IMR-90 (cell line): Measurements from ENCODE around the gene KRT27. TPM values are rescaled to one million over a fixed set of nuclear protein-coding genes. Genes with fewer than 3 reads are reported as not detected.

Source experiments
- ATAC-seq: fragments of 200-7000 bp; cut with Tn5 transposase; 2 replicates; pipeline ENCODE4 v1.9.1; 2020; ENCODE audit warnings: low read depth, mild to moderate bottlenecking, moderate library complexity
- BruUV-seq: library from RNA; stranded (reverse); fragments of 400-500 nt; replicated peaks from 2 replicates; lab custom pipeline; 2021; lab: Mats Ljungman, UMichigan
- CTCF ChIA-PET: fragments of 300-600 bp; formaldehyde crosslinking; extraction: SDS; loops from one replicate; lab custom pipeline; 2021; ENCODE audit warnings: antibody characterized with exemption; lab: Yijun Ruan, JAX
- POLR2A ChIA-PET: fragments of 300-600 bp; sonication (Branson Sonifier 250); formaldehyde crosslinking; loops from one replicate; lab custom pipeline; 2022; ENCODE audit warnings: antibody characterized with exemption; ENCODE audit not compliant: unreplicated experiment; lab: Charles Lee
- DNase-seq: peaks from one replicate; pipeline ENCODE4 v3.0.0; 2013
- H2AFZ ChIP-seq: replicated peaks from 2 replicates; pipeline ENCODE3; 2013; ENCODE audit warnings: low read length, mild to moderate bottlenecking; ENCODE audit not compliant: poor library complexity
- H2AK5ac ChIP-seq: 2 replicates; pipeline ENCODE4 v1.6.1; 2013; ENCODE audit warnings: low read depth, low read length, inconsistent platforms
- H2AK9ac ChIP-seq: replicated peaks from 2 replicates; pipeline ENCODE3; 2013; ENCODE audit warnings: mild to moderate bottlenecking, low read depth, low read length, moderate library complexity; ENCODE audit not compliant: poor library complexity
- H2BK120ac ChIP-seq: 2 replicates; pipeline ENCODE4 v1.6.1; 2013; ENCODE audit warnings: low read depth, low read length, inconsistent platforms
- H2BK15ac ChIP-seq: 3 replicates; pipeline ENCODE4 v1.6.1; 2013; ENCODE audit warnings: low read depth, low read length, inconsistent platforms
- H2BK20ac ChIP-seq: 2 replicates; pipeline ENCODE4 v1.6.1; 2013; ENCODE audit warnings: low read depth, mild to moderate bottlenecking, inconsistent platforms, low read length, moderate library complexity
- H2BK5ac ChIP-seq: 2 replicates; pipeline ENCODE4 v1.6.1; 2013; ENCODE audit warnings: mild to moderate bottlenecking, low read depth, low read length, inconsistent platforms; ENCODE audit not compliant: poor library complexity, severe bottlenecking
- H3K14ac ChIP-seq: replicated peaks from 2 replicates; pipeline ENCODE4 v1.6.1; 2013; ENCODE audit warnings: low read depth, low read length, inconsistent platforms
- H3K18ac ChIP-seq: 2 replicates; pipeline ENCODE4 v1.6.1; 2013; ENCODE audit warnings: low read depth, low read length, control low read depth
- H3K23ac ChIP-seq: 2 replicates; pipeline ENCODE4 v1.6.1; 2013; ENCODE audit warnings: low read depth, low read length, inconsistent platforms
- H3K27ac ChIP-seq: 2 replicates; pipeline ENCODE4 v1.5.1; 2013; ENCODE audit warnings: mild to moderate bottlenecking, control low read depth, low read length; ENCODE audit not compliant: insufficient read depth
- H3K27me3 ChIP-seq: 2 replicates; pipeline ENCODE4 v1.6.1; 2013; ENCODE audit warnings: low read length; ENCODE audit not compliant: control insufficient read depth, insufficient read depth
- H3K36me3 ChIP-seq: 2 replicates; pipeline ENCODE4 v1.6.1; 2013; ENCODE audit warnings: low read length, mixed read lengths; ENCODE audit not compliant: control insufficient read depth, insufficient read depth
- H3K4ac ChIP-seq: 2 replicates; pipeline ENCODE4 v1.6.1; 2013; ENCODE audit warnings: low read depth, low read length, inconsistent platforms
- H3K4me1 ChIP-seq: 2 replicates; pipeline ENCODE4 v1.6.1; 2013; ENCODE audit warnings: low read length, mixed read lengths; ENCODE audit not compliant: control insufficient read depth, insufficient read depth
- H3K4me2 ChIP-seq: 2 replicates; pipeline ENCODE4 v1.6.1; 2013; ENCODE audit warnings: low read depth, mild to moderate bottlenecking, control low read depth, low read length, moderate library complexity
- H3K4me3 ChIP-seq: 2 replicates; pipeline ENCODE4 v1.5.1; 2013; ENCODE audit warnings: low read depth, mild to moderate bottlenecking, control low read depth, low read length, moderate library complexity; ENCODE audit not compliant: insufficient read depth
- H3K56ac ChIP-seq: 2 replicates; pipeline ENCODE4 v1.6.1; 2013; ENCODE audit warnings: low read length, inconsistent platforms; ENCODE audit not compliant: insufficient read depth; ENCODE audit errors: extremely low read depth
- H3K79me1 ChIP-seq, 2 experiments: 2 replicates each; pipeline ENCODE4 v1.6.1; 2013; ENCODE audit warnings: low read length in 2 of 2, inconsistent platforms in 1 of 2, low read depth in 1 of 2
- H3K9ac ChIP-seq: 2 replicates; pipeline ENCODE4 v1.6.1; 2013; ENCODE audit warnings: low read depth, low read length, control low read depth
- H3K9me1 ChIP-seq: 2 replicates; pipeline ENCODE4 v1.6.1; 2013; ENCODE audit warnings: low read length, inconsistent platforms; ENCODE audit not compliant: insufficient read depth
- H3K9me3 ChIP-seq: 2 replicates; pipeline ENCODE4 v1.6.1; 2013; ENCODE audit warnings: low read length; ENCODE audit not compliant: control insufficient read depth, insufficient read depth
- H4K20me1 ChIP-seq: 2 replicates; pipeline ENCODE4 v1.6.1; 2013; ENCODE audit warnings: low read length, inconsistent platforms; ENCODE audit not compliant: insufficient read depth
- H4K5ac ChIP-seq: 2 replicates; pipeline ENCODE4 v1.6.1; 2013; ENCODE audit warnings: mild to moderate bottlenecking, low read depth, low read length, control low read depth
- H4K8ac ChIP-seq, 2 experiments: 2 replicates each; pipeline ENCODE4 v1.6.1; 2013; ENCODE audit warnings: low read depth in 2 of 2, low read length in 2 of 2, control low read depth in 1 of 2, inconsistent platforms in 1 of 2
- H4K91ac ChIP-seq: 2 replicates; pipeline ENCODE4 v1.6.1; 2013; ENCODE audit warnings: low read depth, low read length, inconsistent platforms; ENCODE audit not compliant: insufficient read depth
- FOS ChIP-seq: fragments of 150-350 bp; IDR thresholded peaks from 2 replicates; pipeline ENCODE4 v1.6.1; 2016; ENCODE audit warnings: low read depth, low read length
- MAFK ChIP-seq: IDR thresholded peaks from 2 replicates; pipeline ENCODE4 v1.6.1; 2012; ENCODE audit warnings: low read depth, low read length, improper control_type of control experiment
- MAZ ChIP-seq: IDR thresholded peaks from 2 replicates; pipeline ENCODE4 v1.6.1; 2012; ENCODE audit warnings: low read depth, mild to moderate bottlenecking, low read length, improper control_type of control experiment, moderate library complexity, borderline replicate concordance
- MXI1 ChIP-seq: IDR thresholded peaks from 2 replicates; pipeline ENCODE4 v1.6.1; 2012; ENCODE audit warnings: low read depth, mild to moderate bottlenecking, low read length, moderate library complexity, borderline replicate concordance
- POLR2A ChIP-seq: IDR thresholded peaks from 2 replicates; pipeline ENCODE4 v1.6.1; 2012; ENCODE audit warnings: mild to moderate bottlenecking, low read depth, low read length
- RAD21 ChIP-seq: IDR thresholded peaks from 2 replicates; pipeline ENCODE4 v1.6.1; 2012; ENCODE audit warnings: low read length, improper control_type of control experiment
- RCOR1 ChIP-seq: IDR thresholded peaks from 2 replicates; pipeline ENCODE4 v1.6.1; 2012; ENCODE audit warnings: mild to moderate bottlenecking, low read length, improper control_type of control experiment; ENCODE audit not compliant: insufficient replicate concordance
- RFX5 ChIP-seq: IDR thresholded peaks from 2 replicates; pipeline ENCODE4 v1.8.0; 2012; ENCODE audit warnings: low read depth, mild to moderate bottlenecking, low read length, moderate library complexity
- SMC3 ChIP-seq: fragments of 150-350 bp; IDR thresholded peaks from 2 replicates; pipeline ENCODE4 v1.6.1; 2016; ENCODE audit warnings: low read depth, mild to moderate bottlenecking, antibody characterized with exemption, low read length, moderate library complexity
- WGBS, 2 experiments: methylation state at CpG; one replicate each; pipeline versions ENCODE4 v1.1.5 to v1.1.7; 2013; ENCODE audit warnings: missing lambda C conversion rate in 2 of 2; ENCODE audit not compliant: insufficient read length in 1 of 2; ENCODE audit errors: extremely low coverage in 2 of 2; 5-methylcytosine and 5-hydroxymethylcytosine counted together
- dilution Hi-C: fragments of 300-500 bp; cut with HindIII; formaldehyde crosslinking; loops from one replicate; pipeline ENCODE4 v1.14.3; 2018; ENCODE audit warnings: low sequenced_read_pairs; ENCODE audit not compliant: unreplicated experiment
- in situ Hi-C: fragments of 300-500 bp; cut with MboI; formaldehyde crosslinking; loops from 3 replicates; pipeline ENCODE4 v1.14.3; 2019; ENCODE audit warnings: low sequenced_read_pairs, inconsistent platforms, mixed read lengths
- intact Hi-C: fragments of 100-400 bp; cut with micrococcal nuclease; formaldehyde crosslinking; loops from 2 replicates; pipeline ENCODE4 v1.10.0; 2022
- polyA plus RNA-seq, 3 experiments: library from polyadenylated mRNA; depleted of rRNA; stranded (reverse); fragments of >200 nt; gene quantifications; 2 replicates each; pipeline ENCODE4 v1.2.3, GENCODE V29; 2012; ENCODE audit warnings: low replicate concordance in 1 of 3
- total RNA-seq: library from RNA; depleted of rRNA; stranded (reverse); fragments of >200 nt; gene quantifications from 2 replicates; pipeline ENCODE4 v1.2.3, GENCODE V29; 2012
- TF ChIP-seq, protein P1 (sequence below): fragments of 150-350 bp; IDR thresholded peaks from 2 replicates; pipeline ENCODE4 v1.6.1; 2016; ENCODE audit warnings: low read depth, mild to moderate bottlenecking, low read length, moderate library complexity, borderline replicate concordance

KRT27 gene
- total and polyA plus RNA-seq, 2 of the 4 experiments (the other 2 are of a cell fraction), result not detected

DNA sequence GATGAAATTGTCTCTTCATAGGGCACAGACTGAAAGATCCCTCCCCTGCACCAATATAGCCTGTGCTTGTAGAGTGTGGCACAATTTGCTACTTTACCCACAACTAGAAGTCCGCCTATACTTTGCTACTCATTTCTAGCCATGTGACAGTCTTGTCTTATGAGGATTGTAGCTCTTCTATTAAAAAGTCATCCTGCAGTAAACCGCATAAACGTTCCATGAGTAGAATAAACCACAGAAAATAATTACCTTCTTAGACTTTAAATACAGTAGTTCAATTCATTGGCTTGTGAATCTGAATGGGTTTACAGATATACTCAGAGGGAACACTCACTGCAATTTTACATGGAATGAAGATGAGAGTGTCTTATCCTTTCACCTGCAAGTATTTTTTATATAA lies 4.4 kb downstream of the KRT27 start:
- dilution Hi-C loops, result no loop called here
- no CpG with 5 or more reads among the region's 3 CpGs for WGBS, 2 experiments

More for the DNA sequence above, 4.4 kb downstream of the KRT27 start:
- CTCF ChIA-PET, result no interaction called here
- DNase-seq (no peak), ATAC-seq (no peak)
- Histone ChIP-seq H3K27ac (no peak overlapping the region), H3K36me3 (no peaks in the 10 kb centered on the region), H4K91ac (no peak overlapping the region), H3K27me3 (peaks cover 45% of the 10 kb centered on the region), H3K23ac (no peak overlapping the region), H3K4me1 (no peaks in the 10 kb centered on the region), H2BK15ac (no peak overlapping the region), H3K14ac (no peak overlapping the region), H2AK9ac (no peak overlapping the region), H4K20me1 (no peaks in the 10 kb centered on the region), H3K9me3 (no peaks in the 10 kb centered on the region; the same call in 1 of the 2 replicates), H2AK5ac (no peak overlapping the region), H3K18ac (no peak overlapping the region), H3K56ac (no peak overlapping the region), H3K4me2 (no peak overlapping the region), H4K8ac (no peak overlapping the region), H2AFZ (no peak overlapping the region), H3K4ac (no peak overlapping the region), H4K5ac (no peak overlapping the region), H3K9me1 (no peaks in the 10 kb centered on the region), H2BK5ac (no peak overlapping the region), H2BK20ac (no peak overlapping the region), H3K4me3 (no peak overlapping the region), H3K9ac (no peak overlapping the region), H2BK120ac (no peak overlapping the region), H3K79me1 (no peaks in the 10 kb centered on the region)
- in situ Hi-C loops (loop anchor here (25.0 kb wide), 1 partner anchor 416 kb away; the partner anchor contains the start of gene GJD3), intact Hi-C loops (no loop called here)
- no TSS peak for BruUV-seq
- POLR2A ChIA-PET, result no interaction called here
- TF ChIP-seq RFX5 (no peak), SMC3 (no peak), MAZ (no peak), MAFK (no peak), POLR2A (no peak), MXI1 (no peak), RAD21 (no peak), RCOR1 (no peak), FOS (no peak)
- TF ChIP-seq, protein P1, sequence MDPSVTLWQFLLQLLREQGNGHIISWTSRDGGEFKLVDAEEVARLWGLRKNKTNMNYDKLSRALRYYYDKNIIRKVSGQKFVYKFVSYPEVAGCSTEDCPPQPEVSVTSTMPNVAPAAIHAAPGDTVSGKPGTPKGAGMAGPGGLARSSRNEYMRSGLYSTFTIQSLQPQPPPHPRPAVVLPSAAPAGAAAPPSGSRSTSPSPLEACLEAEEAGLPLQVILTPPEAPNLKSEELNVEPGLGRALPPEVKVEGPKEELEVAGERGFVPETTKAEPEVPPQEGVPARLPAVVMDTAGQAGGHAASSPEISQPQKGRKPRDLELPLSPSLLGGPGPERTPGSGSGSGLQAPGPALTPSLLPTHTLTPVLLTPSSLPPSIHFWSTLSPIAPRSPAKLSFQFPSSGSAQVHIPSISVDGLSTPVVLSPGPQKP, result no peak
